ENCODE data around the gene PNPLA3.

Gene PNPLA3

GRCh38 chr22:43964314-43964857, 40.8 kb downstream of the PNPLA3 start:
- DNase-seq (ENCODE audit: low read depth in 2 of 2): no peak

DNA sequence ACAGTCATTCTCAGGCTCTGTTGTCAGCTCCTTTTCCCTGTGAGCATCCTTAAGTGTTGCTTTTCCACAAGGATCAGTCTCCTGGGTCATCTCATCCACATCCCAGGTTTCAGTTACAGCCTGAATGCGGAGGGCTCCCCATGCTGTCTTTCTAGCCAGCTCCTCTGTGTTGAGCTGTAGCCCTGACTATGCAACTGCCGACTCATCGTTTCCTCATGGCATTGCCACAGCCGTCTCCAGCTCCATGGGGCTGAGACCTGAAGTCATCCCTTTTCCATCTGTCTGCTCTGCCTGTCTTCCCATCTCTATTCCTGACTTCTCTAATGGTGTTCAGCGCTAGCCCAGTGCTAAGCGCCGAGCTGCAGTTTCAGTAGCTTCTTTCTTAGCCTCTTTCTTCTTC, 43.5 kb downstream of the PNPLA3 start:
- DNase-seq (ENCODE audit: low read depth in 2 of 2): no peak

- no peak for DNase-seq (ENCODE audit: low read depth in 2 of 2)
Observed at GRCh38 chr22:43968614-43969013, 45.0 kb downstream of the PNPLA3 start.

DNA sequence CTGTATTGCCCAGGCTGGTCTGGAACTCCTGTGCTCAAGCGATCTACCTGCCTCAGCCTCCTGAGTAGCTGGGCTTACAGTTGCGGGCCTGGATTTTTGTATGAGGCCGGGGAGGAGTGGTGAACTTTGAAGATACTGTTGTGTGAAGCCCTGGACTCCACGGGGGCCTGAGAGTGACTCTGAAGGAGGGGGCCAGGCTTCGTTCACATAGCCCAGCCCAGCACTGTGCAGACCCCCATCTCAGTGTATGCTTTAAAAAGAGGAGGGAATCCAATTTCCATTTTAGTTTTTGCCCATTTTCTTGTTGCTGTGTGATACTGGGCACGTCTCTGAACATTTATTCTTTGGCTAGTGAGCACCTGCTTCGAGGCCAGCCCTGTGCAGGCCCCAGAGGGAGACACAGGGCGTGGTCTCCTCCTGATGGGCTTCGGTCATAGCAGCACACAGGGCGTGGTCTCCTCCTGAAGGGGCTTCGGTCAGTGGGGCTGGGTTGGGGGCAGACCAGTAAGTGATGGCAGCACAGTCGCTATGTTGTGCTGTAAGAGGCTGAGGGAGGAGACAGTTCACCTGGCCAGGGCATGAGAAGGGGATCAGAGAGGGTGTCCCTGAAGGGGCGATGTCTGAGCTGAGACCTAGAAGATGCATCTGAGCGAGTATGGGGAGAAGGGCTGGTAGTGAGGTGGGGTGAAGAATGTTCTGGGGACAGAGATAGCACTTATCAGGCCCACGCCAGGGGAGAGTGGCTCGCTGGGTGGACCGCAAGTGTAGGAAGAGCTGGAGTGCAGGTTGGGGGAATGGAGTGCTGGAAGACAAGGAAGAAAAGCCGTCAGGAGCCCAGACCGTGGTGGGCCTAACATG, 45.6 kb downstream of the PNPLA3 start:
- DNase-seq (ENCODE audit: low read depth in 2 of 2): no peak

DNA sequence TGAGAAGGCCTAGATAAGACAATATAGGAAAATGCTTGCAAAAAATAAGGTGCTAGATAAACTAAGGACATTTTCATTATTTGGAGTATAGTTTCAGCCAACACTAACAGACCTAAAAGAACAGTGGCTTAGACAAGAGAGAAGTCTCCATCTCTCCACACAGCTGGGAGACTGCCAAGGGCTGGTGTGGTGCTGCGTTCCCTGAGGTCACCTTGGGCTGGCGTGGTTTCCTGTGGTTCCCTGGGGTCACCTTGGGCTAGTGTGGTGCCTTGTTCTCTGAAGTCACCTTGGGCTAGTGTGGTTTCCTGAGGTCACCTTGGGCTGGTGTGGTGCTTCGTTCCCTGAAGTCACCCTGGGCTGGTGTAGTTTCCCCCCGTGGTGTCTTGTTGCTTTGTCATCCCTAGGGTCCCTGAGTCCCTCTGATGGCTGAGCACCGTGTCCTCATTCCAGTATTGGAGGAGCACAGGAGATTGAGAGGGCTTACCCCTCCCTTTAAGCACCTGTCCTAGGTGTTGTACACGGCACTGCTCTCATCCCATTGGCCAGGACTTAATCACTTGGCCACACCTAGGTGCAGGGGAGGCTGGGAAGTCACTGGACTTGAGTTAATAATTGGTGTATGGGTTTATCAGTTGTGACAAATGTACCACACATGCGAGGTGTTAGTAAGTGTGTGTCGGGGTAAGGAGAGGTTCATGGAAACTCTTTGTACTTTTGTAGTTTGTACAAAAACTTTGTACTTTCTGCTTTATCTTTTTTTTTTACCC, 46.6 kb downstream of the PNPLA3 start:
- no peak for DNase-seq (ENCODE audit: low read depth in 2 of 2)

- no peak for DNase-seq (ENCODE audit: low read depth in 2 of 2)
Observed at GRCh38 chr22:43971112-43971511, 47.5 kb downstream of the PNPLA3 start.

DNA sequence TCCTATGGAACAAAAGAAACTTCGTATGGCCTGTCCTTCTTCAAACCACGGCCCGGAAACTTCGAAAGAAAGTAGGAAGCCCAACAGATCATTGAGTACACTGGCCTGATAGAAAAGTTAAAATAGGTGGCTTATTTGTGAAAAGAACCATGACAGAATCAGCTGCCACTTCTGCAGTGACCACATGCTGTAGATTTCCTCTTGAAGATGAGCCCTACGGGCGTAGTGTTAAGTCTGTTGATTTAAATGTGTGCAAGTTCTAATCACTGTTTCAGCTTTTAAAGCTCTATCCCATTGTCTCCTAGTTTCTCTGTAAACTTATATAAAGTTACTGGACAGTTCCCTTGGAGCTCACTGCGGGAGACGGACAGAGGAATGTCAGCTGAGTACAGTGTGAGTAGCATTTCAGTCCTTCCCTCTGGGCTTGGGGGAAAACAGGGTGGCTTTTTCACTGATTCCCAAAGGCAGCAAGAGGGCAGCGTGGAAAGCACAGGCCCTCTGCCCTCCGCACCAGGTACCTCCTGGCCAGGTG, 49.4 kb downstream of the PNPLA3 start:
- DNase-seq (ENCODE audit: low read depth in 2 of 2): no peak

DNA sequence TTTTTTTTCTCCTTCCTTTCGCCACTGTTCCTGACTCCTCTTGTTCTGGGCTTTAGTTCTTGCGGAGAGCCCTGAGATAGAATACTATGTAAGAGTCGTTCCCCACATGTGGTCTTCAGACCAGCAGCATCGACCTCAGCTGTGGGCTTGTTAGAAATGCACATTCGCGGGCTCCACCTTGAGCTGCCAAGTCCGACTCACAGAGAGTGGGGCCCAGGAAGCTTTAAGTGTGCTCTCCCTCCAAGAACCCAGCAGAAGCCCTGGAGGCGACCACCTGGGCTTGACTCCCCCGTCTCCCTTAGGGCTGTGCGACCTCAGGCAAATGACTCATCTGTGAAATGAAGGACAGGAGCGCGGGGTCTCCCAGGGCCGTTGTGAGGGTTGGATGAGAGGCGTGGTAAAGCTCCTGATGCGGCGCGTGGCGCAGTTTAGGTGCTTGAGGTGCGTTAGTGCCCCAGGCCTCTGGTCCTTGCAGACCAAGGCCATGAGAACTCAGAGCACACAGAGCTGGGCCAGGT, 50.5 kb downstream of the PNPLA3 start:
- DNase-seq (ENCODE audit: low read depth in 2 of 2): no peak

DNA sequence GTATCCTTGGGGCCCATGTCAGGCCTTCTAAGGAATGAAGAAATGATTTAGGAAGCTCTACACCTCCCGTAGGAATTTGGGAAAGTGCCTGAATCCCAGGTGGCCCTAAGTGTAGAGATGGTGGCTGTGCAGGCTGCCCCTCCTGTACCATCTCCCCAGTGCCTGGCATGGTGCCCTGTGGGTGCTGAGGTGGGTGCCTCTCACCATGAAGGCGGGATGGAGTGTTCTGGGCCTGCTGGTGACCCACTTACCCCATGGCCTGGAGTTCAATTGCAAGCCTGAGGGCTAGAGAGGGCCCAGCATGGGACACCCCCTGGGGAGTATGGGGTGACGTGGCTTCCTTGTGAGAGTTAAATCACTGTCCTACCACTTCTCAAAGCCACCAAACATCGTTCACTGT, 51.4 kb downstream of the PNPLA3 start:
- no peak for DNase-seq (ENCODE audit: low read depth in 2 of 2)

DNA sequence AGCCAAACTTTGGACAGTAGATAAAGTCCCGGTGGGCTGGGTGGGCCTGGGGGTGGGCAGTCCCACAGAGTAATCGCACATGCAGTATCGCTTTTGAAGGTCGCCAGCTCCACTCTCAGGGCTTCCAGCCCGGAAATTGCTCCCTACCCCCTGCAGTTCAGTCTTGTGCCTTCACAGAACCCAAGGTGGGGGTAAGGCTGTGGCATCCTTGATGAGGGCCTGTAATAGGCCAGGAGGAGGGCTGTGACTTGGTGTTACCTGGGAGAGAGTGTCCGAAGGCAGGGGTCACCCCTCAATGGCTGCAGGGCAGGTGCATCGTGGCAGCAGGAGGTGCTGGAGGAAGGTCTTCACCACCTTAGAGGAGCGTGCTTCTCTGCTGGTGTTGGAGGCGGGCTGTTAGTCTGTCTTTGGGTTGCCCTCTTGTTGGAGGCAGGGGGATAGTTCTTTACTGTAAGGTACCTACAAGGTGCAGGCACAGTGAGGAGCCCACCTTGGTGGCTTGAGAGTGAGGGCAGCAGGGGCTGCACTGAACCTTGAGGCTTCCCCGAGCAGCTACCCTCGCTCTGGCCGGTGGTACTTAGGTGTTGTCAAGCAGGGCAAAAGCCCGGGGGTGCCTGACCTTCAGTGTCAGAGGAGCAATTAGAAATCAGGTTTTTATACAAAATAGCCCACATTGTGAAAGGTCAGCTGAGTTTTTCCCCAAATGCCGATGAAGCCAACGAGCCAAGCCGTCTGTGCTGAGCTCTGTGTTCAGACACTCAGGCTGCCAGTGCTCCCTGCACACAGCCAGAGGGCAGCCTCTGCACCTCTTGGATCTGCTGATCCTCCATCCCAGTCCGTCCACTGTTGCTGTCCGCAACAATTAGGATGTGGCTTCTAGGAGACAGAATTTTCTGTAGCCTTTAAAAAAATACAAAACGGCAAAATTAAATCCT, 53.5 kb downstream of the PNPLA3 start:
- DNase-seq (ENCODE audit: low read depth in 2 of 2): no peak

DNA sequence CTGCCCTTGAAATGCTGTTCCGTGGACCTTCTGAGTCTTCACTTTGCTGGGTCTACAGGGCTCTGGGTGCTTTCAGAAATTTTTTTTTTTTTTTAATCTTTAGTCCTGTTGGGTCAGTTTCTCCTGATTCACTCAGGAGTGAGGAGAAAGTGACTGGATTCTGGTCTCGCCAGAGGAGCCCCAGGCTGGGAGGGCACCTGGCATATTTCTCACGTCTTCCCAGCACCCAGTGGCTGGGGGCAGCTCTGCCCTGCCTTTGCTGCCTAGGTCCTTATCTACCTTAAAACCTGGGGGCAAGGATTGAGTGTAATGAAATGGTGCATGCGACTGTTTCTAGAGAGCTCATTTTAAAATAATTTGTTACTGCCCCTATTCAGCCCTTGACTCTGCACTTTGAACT, 55.0 kb downstream of the PNPLA3 start:
- no peak for DNase-seq (ENCODE audit: low read depth in 2 of 2)

DNA sequence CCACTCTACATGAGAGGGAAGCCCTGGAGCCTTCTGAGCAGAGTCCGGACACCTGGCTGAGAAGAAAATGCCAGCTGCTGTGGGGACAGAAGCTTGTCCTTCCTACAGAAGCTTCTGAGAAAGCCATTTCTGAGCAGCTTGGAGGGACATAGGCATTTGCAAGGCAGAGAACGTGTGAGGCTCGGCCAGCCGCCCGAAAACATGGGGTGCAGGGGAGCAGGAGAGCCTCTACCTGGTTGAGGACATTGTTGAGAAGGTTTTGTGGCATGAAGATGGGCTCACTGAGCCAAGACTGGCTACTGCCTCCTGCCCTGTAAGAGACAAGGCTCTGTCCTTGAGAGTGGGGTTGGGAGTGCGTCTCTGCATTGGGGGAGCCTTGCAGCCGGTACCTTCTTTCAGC, 57.0 kb downstream of the PNPLA3 start:
- DNase-seq (ENCODE audit: low read depth in 2 of 2): no peak

GRCh38 chr22:43980996-43981395, 57.4 kb downstream of the PNPLA3 start:
- DNase-seq (ENCODE audit: low read depth in 2 of 2): no peak

GRCh38 chr22:43983808-43984207, 60.2 kb downstream of the PNPLA3 start:
- no peak for DNase-seq (ENCODE audit: low read depth in 2 of 2)

GRCh38 chr22:43985532-43985931, 61.9 kb downstream of the PNPLA3 start:
- no peak for DNase-seq (ENCODE audit: low read depth in 2 of 2)

DNA sequence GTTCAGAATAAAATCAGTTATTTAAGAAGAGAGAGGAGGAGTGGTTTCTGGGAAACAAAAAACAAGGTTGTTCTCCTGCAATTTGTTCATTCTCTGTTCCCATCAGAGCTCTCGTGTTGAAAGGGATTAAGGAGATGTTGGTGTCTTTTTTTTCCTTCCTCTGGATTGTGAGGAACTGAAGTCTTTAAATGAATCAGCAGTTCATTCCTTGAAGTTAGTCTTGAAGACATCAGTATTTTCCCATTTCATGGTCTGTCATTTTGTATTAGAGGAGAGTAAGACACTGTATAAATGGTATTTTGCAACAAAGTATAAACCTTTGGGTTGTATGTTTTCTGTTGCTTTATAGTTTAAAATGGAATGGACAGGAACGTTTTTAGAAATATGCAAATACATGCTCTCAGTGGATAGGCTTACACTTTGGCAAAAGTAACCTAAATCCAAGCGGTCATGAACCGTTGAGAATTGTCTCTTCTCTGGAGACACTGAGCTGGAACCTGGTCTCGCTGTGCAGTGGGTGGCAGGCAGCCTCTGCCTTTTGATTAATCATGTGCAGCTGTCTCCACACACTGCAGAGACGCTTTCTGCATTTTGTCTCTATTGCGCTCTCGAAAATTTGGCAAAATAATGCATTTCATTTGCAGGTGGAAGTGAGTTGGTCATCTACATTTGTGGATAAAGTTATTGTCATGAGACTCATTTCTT, 64.7 kb downstream of the PNPLA3 start:
- no peak for DNase-seq (ENCODE audit: low read depth in 2 of 2)

GRCh38 chr22:43988960-43989359, 65.4 kb downstream of the PNPLA3 start:
- DNase-seq (ENCODE audit: low read depth in 2 of 2): no peak

GRCh38 chr22:43990044-43990443, 66.4 kb downstream of the PNPLA3 start:
- no peak for DNase-seq (ENCODE audit: low read depth in 2 of 2)

DNA sequence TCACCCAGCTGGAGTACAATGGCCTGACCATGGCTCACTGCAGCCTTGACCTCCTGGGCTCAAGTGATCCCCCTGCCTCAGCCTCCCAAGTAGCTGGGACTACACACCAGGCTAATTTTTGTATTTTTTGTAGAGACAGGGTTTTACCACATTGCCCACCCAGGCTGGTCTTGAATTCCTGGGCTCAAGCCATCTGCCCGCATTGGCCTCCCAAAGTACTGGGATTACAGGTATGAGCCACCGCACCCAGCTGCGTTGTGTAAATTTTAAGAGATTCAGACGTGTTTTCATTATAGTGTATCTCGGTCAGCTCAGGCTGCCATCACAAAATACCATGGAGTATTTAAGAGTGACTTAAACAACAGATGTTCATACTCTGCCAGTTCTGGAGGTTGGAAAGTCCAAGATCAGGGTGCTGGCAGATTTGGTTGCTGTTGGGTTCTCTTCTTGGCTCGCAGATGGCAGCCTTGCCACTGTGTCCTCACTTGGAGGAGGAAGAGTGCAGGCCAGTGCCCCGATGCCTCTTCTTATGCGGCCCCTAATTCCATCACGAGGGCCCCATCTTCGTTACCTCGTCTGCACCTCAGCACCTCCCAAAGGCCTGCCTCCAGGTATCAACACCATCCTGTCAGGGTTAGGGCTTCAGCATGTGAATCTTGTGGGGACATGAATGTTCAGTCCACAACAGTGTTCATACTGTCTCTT, 67.9 kb downstream of the PNPLA3 start:
- no peak for DNase-seq (ENCODE audit: low read depth in 2 of 2)

GRCh38 chr22:43992331-43992821, 68.8 kb downstream of the PNPLA3 start:
- DNase-seq (ENCODE audit: low read depth in 2 of 2): no peak

Data from stimulated activated CD8-positive, alpha-beta memory T cell treated with anti-CD3 and anti-CD28 coated beads, Interleukin-15, amount 100 ng/mL, for 48 hours (primary cell).